Thymus (tissue), 11 donors: ENCODE results near the gene KCTD12. TPM values are rescaled to one million over a fixed set of nuclear protein-coding genes. Genes with fewer than 3 reads are reported as not detected.

Experiments used
- DNase-seq, 9 donors: peaks; one replicate each; pipeline ENCODE4 v3.0.0-alpha.2; 2013; ENCODE audit warnings: low spot score in 9 of 9, low read depth in 6 of 9, missing footprints in 1 of 9
- H3K27ac ChIP-seq, 2 donors: one replicate each; pipeline ENCODE4 v1.5.1; 2013; ENCODE audit warnings: control low read depth in 1 of 2, low read depth in 1 of 2, low read length in 1 of 2, mild to moderate bottlenecking in 1 of 2, moderate library complexity in 1 of 2
- H3K27me3 ChIP-seq, 2 donors: one replicate each; pipeline ENCODE4 v1.5.1; 2013; ENCODE audit warnings: low read length in 1 of 2; ENCODE audit not compliant: control insufficient read depth in 2 of 2, insufficient read depth in 1 of 2
- H3K36me3 ChIP-seq, 2 donors: one replicate each; pipeline ENCODE4 v1.5.1; 2013; ENCODE audit warnings: low read length in 1 of 2, mild to moderate bottlenecking in 1 of 2, moderate library complexity in 1 of 2; ENCODE audit not compliant: control insufficient read depth in 2 of 2, insufficient read depth in 2 of 2
- H3K4me1 ChIP-seq, 2 donors: one replicate each; pipeline ENCODE4 v1.5.1; 2013; ENCODE audit warnings: low read length in 2 of 2; ENCODE audit not compliant: control insufficient read depth in 2 of 2, insufficient read depth in 2 of 2
- H3K4me3 ChIP-seq, 2 donors: one replicate each; pipeline ENCODE4 v1.5.1; 2013; ENCODE audit warnings: low read length in 2 of 2, control low read depth in 1 of 2, mild to moderate bottlenecking in 1 of 2
- H3K9me3 ChIP-seq, 2 donors: one replicate each; pipeline ENCODE4 v1.5.1; 2013; ENCODE audit warnings: low read length in 1 of 2, mild to moderate bottlenecking in 1 of 2; ENCODE audit not compliant: control insufficient read depth in 2 of 2, insufficient read depth in 1 of 2
- WGBS: extraction: QIAGEN DNeasy Blood & Tissue Kit; methylation state at CpG from one replicate; pipeline ENCODE4 v1.1.7; 2013; 5-methylcytosine and 5-hydroxymethylcytosine counted together
- polyA plus RNA-seq: library from polyadenylated mRNA; stranded (reverse); fragments of 200-250 nt; gene quantifications from one replicate; pipeline ENCODE4 v1.2.3, GENCODE V29; 2013
- total RNA-seq: library from RNA; stranded (reverse); fragments of 120-200 nt; gene quantifications from one replicate; pipeline ENCODE4 v1.2.4, GENCODE V29; 2013
- donor health status: healthy.

Gene KCTD12
- total and polyA plus RNA-seq, 2 donors: 16.7 to 35.4 TPM

- WGBS: 99% methylated on average over 1 of the region's 1 CpG
- Histone ChIP-seq H3K9me3 (no peaks in the 10 kb centered on the region), H3K27me3 (no peaks in the 10 kb centered on the region), H3K4me3 (no peak overlapping the region), H3K36me3 (no peaks in the 10 kb centered on the region), H3K27ac (no peak overlapping the region), H3K4me1 (no peaks in the 10 kb centered on the region)
- no peak for DNase-seq
These were observed 48.4 kb downstream of the KCTD12 start for GRCh38 chr13:76837801-76838200.

DNA sequence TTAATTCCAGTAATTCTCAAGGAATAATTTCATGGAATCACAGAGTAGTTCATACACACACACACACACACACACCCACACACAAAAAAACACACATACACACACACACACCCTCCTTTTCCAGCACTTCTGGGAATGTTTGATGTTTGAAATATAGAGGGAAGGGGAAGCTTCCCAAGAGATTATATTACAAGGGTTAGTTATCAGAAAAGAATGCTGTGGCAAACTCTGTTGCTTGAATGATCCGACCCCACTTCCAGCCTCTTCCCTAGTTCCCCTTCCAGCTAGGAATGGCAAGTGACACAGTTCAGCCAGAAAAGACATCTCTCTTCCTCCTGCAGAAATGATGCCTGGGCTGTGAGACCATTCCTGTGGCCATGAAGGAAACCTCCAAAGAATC lies 49.9 kb downstream of the KCTD12 start:
- no peaks in the 10 kb centered on the region for H3K27me3 ChIP-seq
- H3K27ac ChIP-seq: no peak overlapping the region
- H3K9me3 ChIP-seq: no peaks in the 10 kb centered on the region
- WGBS: 93% methylated on average over 1 of the region's 1 CpG
- H3K36me3 ChIP-seq: no peaks in the 10 kb centered on the region
- no peak overlapping the region for H3K4me3 ChIP-seq
- H3K4me1 ChIP-seq: no peaks in the 10 kb centered on the region
- DNase-seq: no peak

DNA sequence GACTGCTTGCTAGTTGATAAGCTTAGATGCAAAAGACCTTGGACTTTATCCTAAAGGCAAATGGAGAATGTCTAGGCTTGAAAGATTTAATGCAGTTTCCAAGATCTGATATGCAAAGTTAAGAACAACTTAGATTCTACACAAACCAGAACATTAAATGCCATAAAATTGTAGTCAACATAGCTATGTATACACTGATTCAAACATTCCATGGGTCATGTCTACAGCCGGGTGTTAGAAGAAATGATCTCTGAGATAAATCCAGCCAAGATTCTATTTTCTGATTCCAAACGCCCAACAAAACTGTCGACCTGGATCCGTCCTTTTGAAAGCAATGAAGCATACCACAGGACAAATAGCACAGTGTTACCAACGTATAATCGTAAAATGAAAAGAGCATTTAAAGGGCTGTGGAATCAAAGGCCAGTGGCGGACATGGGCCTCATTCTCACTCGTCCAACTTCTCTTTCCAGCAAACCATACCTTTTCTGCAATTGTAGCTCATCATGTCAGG lies 52.7 kb downstream of the KCTD12 start:
- H3K4me3 ChIP-seq: no peak overlapping the region
- no peaks in the 10 kb centered on the region for H3K27me3 ChIP-seq
- DNase-seq: no peak
- no peaks in the 10 kb centered on the region for H3K4me1 ChIP-seq
- no peaks in the 10 kb centered on the region for H3K36me3 ChIP-seq
- no peaks in the 10 kb centered on the region for H3K9me3 ChIP-seq
- no peak overlapping the region for H3K27ac ChIP-seq
- WGBS: 90% methylated on average over 8 of the region's 8 CpGs

- Histone ChIP-seq H3K27me3 (no peaks in the 10 kb centered on the region), H3K4me1 (no peaks in the 10 kb centered on the region), H3K36me3 (no peaks in the 10 kb centered on the region), H3K27ac (no peak overlapping the region), H3K9me3 (no peaks in the 10 kb centered on the region), H3K4me3 (no peak overlapping the region)
- WGBS: 98% methylated on average over 7 of the region's 7 CpGs
- DNase-seq: no peak
These were observed 53.8 kb downstream of the KCTD12 start for GRCh38 chr13:76832258-76832988.

DNA sequence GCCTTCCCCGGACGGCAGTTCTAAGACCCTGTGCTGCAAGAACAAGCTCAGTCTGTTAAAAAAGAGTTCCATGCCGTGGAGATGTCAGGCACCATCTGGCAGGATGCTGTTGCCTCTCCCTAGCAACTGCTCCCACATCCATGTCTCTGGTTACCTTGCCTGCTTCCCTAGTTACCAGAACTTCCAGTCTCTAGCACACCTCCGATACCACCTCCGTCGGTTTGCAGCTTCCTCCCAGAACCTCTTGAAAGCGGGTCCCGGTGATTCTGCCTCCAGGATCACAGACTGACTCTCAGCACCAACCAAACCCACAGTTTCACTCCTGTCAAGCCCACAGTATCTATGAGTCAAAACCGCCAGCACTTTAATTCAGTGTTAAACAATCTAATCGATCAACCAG lies 55.4 kb downstream of the KCTD12 start:
- Histone ChIP-seq H3K4me3 (no peak overlapping the region), H3K36me3 (no peaks in the 10 kb centered on the region), H3K27ac (no peak overlapping the region), H3K27me3 (no peaks in the 10 kb centered on the region), H3K4me1 (no peaks in the 10 kb centered on the region), H3K9me3 (no peaks in the 10 kb centered on the region)
- 97% methylated on average over 10 of the region's 10 CpGs for whole genome bisulfite sequencing
- DNase-seq: no peak

Other genes starting within 250 kb of the KCTD12 start
- not detected for gene ACOD1, start 62.1 kb upstream of the KCTD12 start, total RNA-seq
- gene ACOD1, start 62.1 kb upstream of the KCTD12 start, polyA plus RNA-seq: 0.02 TPM
- 29.1 TPM for gene CLN5, start 105.7 kb upstream of the KCTD12 start, total RNA-seq
- gene CLN5, start 105.7 kb upstream of the KCTD12 start, polyA plus RNA-seq: 30.6 TPM
- 40.7 TPM for gene FBXL3, start 140.8 kb upstream of the KCTD12 start, total RNA-seq
- gene FBXL3, start 140.8 kb upstream of the KCTD12 start, polyA plus RNA-seq: 42.0 TPM